Activated T-cell treated with anti-CD3 and anti-CD28 coated beads, Interleukin-2, amount 50 U/mL, for 1 hour (primary cell): ENCODE results near the gene MTCH2.
"Not testable (repeated sequence)": the region's sequence is repeated elsewhere in the genome, so short reads cannot be mapped to it uniquely, and the experiment has no call there.

ENCODE experiments used
- DNase-seq: peaks from one replicate; pipeline ENCODE4 v3.0.0-alpha.2; 2020

Gene MTCH2

DNA sequence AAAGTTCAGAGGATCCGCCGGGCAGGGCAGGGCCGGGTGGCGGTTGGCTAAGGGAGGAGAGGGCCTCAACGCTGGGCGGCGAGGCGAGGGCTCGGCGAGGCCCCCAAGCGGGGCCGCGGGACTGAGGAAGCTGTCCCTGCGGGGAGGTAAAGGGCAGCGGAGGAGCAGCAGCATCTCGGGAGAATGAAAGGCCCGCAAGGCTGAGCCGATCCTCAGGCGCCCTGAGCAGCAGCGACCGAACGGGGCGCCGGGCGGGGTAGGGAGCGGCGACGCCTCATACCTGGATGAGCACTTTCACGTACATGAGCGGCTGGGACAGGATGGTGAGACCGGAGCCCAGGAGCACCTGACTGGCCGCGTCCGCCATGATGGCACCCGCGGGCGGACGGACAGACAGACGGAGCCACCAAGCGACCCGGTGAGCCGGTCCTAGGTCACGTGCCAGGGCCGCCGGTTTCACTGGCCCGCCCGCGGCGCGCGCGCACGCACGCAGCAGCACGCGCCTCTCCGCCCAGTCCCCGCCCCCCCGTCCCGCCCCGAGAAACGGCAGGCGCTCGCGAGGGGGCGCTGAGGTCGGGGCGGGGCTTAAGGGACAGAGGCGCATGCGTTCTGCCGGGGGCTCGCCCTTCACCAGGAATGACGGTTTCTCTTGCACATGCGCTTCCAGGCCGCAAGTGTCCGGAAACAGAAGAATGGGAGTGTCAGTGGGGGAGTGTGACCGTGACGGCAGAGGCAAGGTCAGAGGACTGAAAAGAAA is at the start of gene MTCH2:
Gene MTCH2, minus strand, starts transcription at position 461 of the 757 bp plus-strand sequence. Its CDS starts 94 bp downstream, at position 367.
- DNase-seq = peak; percentile 96

DNA sequence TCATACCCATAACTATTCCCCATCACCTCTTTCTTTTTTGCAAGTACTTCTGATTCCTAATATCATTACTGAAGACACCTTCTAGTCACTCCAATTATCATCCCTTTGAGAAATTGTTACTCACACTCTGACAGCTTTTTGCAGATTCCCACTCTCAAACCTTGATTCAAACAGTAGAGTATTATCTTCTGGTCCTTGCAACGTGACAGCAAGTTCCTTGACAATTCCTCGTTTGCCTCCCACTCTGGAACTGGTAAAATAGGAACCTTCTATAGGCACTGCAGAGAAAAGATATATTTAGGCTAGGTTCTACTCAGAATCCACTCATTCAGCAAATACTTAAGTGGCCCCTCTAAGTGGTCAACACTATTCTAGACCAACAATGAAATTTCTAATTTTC is 49.6 kb upstream of the MTCH2 start:
- DNase-seq = no peak

DNA sequence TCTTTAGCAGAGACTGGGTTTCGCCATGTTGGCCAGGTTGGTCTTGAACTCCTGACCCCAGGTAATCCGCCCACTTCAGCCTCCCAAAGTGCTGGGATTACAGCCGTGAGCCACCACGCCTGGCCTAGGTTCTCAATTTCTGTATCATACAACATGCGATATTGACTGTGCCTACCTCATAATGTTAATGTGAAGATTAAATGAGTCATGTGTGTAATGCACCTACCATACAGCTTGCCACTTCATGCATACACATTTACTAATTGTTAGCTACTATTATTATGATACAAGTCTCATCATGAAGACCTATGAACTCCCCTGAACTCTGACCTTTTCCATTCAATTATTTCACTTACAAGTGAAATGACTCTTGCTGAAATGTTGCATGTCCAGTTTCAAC is 47.1 kb upstream of the MTCH2 start:
- DNase-seq = no peak

DNA sequence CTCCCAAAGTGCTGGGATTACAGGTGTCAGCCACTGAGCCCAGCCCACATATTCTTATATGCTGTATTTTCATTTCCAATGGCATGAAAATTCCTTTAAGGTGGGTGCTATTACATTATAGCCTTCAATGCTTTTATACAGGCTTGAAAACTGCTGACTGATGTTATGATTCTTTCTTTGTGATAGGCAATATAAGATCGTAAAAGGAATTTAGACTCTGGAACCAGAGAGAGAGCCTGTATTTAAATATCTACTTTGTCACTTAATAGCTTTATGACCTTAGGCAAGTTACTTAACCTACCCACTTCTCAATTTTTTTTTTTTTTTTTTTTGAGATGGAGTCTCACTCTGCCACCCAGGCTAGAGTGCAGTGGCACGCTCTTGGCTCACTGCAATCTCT is 46.6 kb upstream of the MTCH2 start:
- DNase-seq = no peak

DNA sequence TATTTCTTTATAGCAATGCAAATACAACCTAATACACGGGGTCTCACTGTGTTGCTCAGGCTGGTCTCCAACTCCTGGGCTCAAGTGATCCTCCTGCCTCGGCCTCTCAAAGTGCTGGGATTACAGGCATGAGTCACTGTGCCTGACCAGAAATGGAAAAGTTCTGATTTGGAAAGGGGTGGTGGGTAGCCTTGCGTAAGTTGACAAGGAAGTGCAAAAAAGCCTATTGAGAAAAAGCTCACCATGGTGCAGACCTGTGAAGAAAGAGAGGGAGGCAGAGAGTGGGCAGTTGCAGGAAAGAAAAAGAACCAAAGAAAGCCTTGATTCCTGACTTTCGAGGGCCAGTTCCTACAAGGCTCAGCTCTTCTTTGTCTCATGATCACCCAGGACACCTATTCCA is 45.8 kb upstream of the MTCH2 start:
- DNase-seq = no peak

DNA sequence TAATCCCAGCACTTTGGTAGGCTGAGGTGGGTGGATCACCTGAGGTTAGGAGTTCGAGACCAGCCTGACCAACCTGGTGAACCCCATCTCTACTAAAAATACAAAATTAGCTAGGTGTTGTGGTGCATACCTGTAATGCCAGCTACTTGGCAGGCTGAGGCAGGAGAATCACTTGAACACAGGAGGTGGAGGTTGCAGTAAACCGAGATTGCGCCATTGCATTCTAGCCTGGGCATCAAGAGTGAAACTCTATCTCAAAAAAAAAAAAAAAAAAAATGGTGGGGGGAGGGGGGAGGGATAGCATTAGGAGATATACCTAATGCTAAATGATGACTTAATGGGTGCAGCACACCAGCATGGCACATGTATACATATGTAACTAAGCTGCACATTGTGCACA is 44.3 kb upstream of the MTCH2 start:
- not testable (repeated sequence) for DNase-seq

DNA sequence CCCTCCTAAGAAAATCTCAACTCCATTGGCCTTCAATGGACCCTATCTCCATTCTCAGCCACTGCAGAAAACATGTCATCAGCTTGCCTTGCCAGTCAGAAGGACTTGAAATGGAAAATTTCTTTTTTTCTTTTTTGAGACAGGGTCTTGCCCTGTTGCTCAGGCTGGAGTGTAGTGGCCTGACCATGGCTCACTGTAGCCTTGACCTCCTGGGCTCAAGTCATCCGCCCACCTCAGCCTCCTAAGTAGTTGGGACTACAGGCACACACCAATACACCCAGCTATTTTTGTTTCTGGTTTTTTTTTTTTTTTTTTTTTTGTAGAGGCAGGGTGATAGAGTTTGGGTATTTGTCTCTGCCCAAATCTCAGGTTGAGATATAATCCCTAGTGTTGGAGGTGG is 43.8 kb upstream of the MTCH2 start:
- DNase-seq = no peak

DNA sequence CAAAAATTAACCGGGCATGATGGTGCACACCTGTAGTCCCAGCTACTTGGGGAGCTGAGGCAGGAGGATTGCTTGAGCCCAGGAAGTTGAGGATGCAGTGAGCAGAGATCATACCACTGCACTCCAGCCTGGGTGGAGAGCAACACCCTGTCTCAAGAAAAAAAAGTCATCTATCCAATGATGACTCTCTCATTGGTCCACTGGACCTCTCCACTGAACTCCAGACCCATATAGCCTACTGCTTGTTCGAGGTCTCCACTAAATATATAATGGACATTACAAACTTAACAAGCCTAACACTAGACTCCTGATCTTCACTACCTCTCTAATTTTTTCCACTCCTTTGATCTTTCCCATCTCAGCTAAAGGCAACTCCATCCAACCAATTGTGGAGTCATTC is 33.5 kb upstream of the MTCH2 start:
- DNase-seq = no peak

DNA sequence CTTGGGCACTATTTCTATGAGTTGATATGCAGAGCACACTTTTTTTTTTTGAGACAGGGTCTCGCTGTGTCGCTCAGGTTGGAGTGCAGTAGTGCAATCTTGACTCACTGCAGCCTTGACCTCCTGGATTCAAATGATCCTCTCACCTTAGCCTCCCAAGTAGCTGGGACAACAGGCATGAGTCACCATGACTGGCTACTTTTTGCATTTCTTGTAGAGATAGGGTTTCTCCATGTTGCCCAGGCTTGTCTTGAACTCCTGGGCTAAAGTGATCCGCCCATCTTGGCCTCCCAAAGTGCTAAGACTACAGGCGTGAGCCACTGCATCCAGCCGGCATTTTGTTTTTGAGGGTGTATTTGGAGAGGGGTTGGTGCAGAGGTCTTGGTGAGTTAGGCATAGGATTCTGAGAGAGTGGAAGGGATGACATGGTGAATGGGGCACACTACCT is 29.9 kb upstream of the MTCH2 start:
- no peak for DNase-seq

DNA sequence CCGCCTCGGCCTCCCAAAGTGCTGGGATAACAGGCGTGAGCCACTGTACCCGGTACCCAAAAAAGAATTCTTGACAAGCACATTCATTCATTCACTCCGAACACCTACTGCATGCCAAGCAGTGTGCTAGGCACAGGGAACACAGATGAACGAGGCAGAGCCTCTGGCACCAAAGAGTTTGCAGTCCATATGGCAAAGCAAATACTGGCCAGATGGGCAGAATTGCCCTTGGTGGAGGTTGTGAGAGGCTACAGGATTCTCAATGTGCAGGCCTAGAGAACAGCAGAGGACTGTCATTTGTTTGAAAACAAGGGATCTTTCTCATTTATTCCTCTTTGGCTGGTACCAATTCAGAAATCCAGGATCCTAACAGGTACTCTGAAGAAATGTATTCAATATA is 27.5 kb upstream of the MTCH2 start:
- no peak for DNase-seq

DNA sequence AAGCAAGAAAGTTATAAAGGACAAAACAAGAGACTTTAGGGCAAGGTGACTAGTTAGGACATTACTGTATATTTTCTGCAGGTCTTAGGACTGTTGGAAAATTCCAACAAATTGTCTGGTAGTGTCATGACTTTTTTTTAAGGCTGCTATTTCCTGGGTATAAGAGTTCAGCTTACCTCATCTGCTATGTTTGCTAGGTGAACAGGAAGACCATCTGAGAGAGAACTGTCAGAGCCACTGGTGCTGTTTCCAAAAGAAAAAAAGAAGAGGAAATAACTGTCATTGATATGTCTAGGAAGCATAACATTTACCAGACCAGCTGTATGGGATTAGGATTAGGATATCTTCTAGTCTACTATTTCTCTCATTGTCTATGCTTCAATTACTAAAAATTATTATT is 26.3 kb upstream of the MTCH2 start:
- DNase-seq = no peak

DNA sequence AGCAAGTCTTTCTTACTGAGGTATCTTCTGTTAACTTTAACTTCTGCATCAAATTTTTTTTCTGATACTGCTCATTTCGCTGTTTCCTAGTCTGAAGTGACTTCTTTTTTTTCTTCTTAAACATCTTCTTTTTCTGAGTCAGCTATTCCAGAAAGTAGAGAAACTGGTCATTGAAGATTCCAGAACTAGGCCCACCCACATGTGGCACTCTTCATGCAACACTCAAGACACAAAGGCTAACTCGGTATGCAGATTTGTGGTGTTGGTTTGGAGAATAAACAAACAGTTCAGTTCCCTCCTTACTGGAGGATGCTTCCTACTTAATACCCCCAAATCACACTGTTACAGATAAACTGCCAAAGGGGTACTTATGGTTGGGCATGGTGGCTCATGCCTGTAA is 25.2 kb upstream of the MTCH2 start:
- no peak for DNase-seq

DNA sequence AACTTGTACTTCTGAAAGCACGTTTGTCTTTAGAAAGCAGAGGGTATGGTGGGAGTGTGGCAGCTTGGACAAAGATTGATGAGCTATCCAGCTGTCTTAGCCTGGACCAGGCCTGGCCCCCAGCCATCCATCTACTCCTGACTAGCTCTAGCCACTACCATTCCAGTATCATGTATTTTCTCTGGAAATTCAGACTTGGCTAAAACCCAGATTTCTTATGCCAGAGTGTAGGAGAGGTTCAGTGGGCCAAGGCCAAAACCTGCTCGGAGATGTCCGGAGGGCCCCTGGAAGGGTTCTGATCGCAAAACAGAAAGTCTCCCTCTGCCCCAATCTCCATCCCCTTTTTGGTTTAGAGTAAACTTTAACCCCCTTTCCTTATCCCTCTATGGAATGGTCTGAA is 24.8 kb upstream of the MTCH2 start:
- DNase-seq = no peak

DNA sequence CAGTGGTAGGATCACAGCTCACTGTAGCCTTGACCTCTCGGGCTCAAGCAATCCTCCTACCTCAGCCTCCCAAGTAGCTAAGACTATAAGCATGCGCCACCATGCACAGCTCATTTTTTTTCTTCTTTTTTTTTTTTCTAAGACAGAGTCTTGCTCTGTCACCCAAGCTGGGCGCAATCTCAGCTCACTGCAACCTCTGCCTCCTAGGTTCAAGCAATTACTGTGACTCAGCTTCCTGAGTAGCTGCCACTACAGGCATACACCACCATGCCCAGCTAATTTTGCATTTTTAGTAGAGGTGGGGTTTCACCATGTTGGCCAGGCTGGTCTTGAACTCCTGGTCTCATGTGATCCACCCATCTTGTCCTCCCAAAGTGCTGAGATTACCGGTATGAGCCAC is 22.6 kb upstream of the MTCH2 start:
- DNase-seq = not testable (repeated sequence)

DNA sequence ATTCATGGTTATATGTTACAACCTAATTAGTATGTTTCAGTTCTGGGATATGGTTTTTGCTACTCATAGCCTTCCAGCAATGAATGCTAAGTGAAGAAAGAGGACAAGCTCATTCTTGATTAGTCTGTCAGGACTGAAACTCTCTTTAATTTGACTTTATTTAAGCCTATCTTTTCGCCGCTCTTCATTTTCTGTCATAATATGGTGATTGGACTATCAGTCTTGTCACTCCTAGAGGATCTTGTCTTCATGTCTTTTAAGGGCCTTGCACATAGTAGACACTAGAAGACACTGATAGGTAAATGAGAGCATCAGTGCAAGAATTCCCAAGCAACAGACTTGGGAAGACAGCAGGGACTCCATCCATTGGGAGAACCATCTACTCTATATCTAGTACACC is 18.9 kb upstream of the MTCH2 start:
- no peak for DNase-seq

DNA sequence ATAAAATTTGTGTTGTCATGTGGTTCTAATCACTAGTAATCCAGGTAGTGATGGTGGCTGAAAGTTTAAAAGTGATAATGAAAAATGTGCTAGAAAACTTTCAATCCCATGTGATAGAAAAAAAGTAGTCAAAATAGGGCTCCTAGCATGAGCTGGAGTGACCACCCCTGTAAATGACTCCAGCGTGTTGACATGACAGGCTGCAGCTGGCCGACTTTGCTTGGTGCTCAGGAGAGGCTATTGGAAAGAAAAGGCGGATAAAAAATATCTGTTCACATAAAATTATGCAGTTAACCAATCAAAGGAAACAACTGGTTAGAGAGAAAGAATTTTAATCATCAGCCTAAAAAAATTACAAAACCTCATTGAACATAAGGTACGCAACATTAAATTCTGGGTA is 16.9 kb upstream of the MTCH2 start:
- no peak for DNase-seq

DNA sequence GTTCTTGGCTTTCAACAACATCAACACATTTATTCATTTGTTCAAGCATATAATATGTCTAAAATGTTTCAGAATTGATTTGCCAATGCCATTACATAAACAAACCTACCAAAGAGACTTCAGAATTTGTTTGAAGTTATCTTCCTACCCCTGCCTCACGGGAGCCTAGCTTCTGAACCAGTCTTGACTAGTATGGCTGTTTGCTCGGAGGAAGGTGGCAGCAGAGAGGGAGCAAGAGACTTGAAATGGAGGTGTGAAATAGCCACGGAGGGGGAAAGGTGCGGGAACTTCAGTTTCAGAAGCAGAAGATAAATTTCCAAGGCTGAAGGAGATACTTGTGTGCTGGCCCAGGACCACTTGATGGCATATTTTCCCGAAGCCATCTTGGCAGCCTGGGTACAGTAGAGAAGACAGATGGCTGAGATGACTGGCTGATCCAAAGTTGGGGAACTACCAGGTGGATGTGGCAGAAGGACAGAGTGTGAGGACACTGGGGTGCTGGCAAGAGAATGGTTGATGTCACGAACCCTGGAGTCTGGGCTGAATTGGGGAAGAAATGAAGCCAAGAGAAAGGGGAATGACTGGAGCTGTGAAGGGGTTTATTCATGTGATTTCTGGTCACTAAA is 14.0 kb upstream of the MTCH2 start:
- DNase-seq = no peak

DNA sequence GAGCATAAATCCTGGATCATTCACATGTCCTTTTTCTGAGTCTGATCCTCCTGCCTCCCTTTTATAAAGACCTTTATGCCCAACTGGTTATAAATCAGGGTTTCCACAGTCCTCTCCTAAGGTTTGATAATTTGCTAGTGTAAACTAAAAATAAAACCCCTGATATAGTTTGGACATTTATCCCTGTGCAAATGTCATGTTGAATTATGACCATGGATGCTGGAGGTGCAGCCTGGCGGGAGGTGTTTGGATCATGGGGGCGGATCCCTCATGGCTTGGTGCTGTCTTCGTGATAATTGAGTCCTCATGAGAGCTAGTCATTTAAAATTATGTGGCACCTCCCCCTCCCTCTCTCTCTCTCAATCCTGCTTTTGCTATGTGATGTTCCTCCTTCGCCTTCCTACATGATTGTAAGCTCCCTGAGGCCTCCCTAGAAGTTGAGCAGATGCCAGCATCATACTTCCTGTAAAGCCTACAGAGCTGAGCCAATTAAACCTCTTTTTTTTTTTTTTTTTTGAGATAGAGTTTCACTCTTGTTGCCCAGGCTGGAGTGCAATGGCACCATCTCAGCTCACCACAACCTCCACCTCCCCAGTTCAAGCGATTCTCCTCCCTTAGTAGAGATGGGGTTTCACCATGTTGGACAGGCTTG is 9.6 kb upstream of the MTCH2 start:
- no peak for DNase-seq

DNA sequence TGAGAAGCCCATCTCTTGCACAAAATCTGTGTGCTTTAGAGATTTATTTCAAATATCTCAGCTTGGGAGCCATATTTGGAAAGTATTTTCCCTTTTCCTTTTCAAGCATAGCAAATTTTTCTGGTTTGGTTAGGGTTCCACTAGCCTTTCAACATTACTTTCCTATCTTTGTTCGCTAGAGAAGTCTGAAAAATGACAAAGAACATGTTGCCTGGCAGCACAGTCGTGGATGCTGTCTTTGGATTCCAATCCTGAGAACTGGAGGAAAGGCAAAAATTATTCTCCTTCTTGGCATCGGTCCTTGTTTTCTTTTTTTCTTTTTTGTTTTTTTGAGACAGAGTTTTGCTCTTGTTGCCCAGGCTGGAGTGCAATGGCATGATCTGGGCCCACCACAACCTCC is 6.9 kb upstream of the MTCH2 start:
- no peak for DNase-seq

DNA sequence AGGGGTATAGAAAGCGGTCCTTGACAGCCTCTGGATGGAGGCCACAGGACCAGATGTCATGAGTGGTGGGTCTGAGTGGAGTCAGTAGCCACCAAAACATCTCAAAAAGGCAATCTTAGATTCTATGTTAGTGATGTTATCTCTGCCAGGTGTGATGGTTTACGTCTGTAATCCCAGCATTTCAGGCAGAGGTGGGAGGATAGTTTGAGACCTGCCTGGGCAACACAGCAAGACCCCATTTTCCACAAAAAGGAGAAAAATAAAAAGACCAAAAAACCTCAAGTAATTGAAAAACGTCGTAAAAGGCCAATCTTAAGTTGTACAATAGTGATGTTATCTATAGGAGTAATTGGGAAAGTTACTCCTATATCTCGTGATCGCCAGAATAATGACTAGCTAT is 3.7 kb upstream of the MTCH2 start:
- no peak for DNase-seq

DNA sequence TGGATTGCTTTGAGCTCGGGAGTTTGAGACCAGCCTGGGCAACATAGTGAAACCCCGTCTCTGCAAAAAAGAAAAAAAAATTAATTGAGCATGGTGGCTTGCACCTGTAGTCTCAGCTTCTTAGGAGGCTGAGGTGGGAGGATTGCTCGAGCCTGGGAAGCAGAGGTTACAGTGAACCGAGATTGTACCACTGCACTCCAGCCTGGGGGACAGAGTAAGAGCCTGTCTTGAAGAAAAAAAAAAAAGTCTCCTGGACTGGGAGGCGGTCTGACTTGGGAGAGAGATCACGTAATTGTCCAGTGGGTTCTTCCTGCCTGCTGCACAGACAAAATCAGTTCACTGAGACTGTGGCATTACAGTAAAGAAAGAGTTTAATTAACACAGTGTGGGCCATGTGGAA is 3.1 kb upstream of the MTCH2 start:
- no peak for DNase-seq

DNA sequence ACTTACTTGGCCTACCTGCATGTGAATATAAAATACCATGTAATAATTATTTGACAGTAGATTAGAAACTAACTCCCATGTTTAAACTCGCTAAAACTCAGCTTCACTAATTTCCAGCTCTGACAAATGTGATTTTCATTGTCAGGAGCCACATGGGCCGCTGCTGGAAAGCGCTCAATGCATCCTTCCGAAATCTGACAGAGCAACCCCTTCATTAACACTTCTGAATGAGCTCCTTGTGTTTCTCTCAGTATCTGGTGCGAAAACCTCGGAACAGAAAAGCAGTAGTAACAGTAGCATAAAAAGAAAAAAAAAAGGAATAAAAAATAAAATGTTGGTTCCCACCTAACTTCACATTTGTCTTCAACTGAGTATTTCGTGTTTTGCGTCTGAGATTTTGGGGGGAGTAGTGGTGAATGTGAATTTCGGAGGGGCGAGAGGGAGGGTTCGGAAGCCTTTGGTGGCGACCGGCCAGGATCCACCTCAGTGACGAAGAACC is 710 bp downstream of the MTCH2 start:
- no peak for DNase-seq

DNA sequence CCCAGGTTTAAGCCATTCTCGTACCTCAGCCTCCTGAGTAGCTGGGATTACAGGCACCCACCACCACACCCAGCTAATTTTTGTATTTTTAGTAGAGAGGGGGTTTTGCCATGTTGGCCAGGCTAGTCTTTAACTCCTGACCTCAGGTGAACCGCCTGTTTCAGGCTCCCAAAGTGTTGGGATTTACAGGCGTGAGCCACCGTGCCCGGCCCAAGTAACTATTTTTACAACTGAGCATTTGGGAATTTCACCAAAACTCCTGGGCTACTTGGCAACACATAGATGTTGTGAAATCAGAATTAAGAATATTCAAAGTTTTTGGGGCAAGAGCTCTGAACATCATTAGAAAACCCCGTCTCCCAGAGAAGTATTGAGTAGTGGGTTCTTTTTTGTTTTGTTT is 1.9 kb downstream of the MTCH2 start:
- not testable (repeated sequence) for DNase-seq

DNA sequence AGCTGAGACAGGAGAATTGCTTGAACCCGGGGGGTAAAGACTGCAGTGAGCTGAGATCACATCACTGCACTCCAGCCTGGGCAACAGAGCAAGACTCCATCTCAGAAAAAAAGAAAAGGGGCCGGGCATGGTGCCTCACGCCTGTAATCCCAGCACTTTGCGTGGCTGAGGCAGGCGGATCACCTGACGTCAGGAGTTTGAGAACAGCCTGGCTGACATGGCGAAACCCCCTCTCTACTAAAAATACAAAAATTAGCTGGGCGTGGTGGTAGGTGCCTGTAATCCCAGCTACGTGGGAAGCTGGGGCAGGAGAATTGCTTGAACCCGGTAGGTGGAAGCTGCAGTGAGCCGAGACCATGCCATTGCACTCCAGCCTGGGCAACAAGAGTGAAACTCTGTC is 6.0 kb downstream of the MTCH2 start:
- not testable (repeated sequence) for DNase-seq
